Epithelial cell of alveolus of lung (primary cell): ENCODE results near the gene OR4C16. TPM values are rescaled to one million over a fixed set of nuclear protein-coding genes. Genes with fewer than 3 reads are reported as not detected.

Experiments used
- total RNA-seq: library from RNA; depleted of rRNA; stranded (reverse); fragments of >200 nt; gene quantifications from 2 replicates; pipeline ENCODE4 v1.2.1, GENCODE V29; 2015

The OR4C16 gene, protein sequence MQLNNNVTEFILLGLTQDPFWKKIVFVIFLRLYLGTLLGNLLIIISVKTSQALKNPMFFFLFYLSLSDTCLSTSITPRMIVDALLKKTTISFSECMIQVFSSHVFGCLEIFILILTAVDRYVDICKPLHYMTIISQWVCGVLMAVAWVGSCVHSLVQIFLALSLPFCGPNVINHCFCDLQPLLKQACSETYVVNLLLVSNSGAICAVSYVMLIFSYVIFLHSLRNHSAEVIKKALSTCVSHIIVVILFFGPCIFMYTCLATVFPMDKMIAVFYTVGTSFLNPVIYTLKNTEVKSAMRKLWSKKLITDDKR
- total RNA-seq: not detected in 2 replicates

DNA sequence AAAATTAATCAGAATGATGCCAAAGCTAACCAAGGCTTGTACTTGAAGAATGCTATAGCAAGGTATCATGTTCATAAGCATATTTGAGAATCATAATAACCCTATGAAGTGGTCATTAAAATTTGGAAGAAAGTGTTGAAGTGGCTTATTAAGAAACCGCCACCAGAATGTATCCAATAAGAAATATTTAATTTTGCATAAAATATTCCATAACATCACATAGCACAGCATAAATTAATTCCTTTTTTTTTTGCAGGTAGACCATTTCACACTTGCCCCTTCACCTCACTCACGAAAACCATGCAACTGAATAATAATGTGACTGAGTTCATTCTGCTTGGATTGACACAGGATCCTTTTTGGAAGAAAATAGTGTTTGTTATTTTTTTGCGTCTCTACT, at the start of gene OR4C16:
Gene OR4C16, plus strand, starts transcription at position 301 of the 400 bp plus-strand sequence. Its CDS starts 0 bp downstream, at position 301.

DNA sequence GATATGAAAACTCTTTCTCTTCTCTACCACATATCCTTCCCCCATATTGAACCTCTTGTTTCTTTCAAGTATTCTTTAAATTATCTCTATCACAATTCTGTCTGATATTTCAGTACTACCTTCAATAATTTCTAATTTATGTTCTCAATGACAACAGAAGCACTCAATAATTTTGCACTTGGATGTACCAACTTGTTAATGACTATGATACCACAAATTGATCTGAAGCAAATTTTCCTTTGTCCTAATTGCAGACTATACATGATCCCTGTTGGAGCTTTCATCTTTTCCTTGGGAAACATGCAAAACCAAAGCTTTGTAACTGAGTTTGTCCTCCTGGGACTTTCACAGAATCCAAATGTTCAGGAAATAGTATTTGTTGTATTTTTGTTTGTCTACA, 17.8 kb upstream of the OR4C16 start, which contains the start of gene OR4C15:
Gene OR4C15, plus strand, starts transcription at position 301 of the 400 bp plus-strand sequence. Its CDS starts 0 bp downstream, at position 301.

DNA sequence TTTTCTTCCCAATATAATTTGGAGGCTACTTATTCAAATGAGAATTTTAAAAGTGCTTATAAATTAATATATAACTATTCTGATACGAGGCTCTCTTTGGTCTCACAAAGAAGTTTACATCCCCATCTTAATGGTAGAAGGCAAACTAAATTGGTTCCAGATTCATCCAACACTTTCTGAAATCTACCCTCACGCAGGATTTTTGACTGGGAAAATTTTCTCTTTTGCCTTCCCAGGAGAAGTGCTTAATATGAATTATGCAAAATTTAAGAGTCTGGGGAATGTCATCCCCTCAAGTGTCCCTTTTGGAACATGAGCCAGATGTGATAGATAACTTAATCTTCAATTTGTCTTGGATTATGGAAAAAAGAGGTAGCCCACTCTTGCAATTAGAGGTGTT, 35.6 kb downstream of the OR4C16 start, which contains the start of gene OR4C11:
Gene OR4C11, minus strand, starts transcription at position 101 of the 400 bp plus-strand sequence. CDS start 3,272 bp downstream, outside the sequence.

Other genes with a start within 250 kb of the OR4C16 start
- not detected in 2 replicates for gene OR4A16, start 228.9 kb upstream of the OR4C16 start, total RNA-seq
- gene OR4A15, start 204.2 kb upstream of the OR4C16 start, total RNA-seq: not detected in 2 replicates
- gene OR4C15, start 17.7 kb upstream of the OR4C16 start, total RNA-seq: not detected in 2 replicates
- not detected in 2 replicates for gene OR4C11, start 35.5 kb downstream of the OR4C16 start, total RNA-seq
- gene OR4P4, start 63.0 kb downstream of the OR4C16 start, total RNA-seq: not detected in 2 replicates
- gene OR4S2, start 76.2 kb downstream of the OR4C16 start, total RNA-seq: not detected in 2 replicates
- not detected in 2 replicates for gene OR4C6, start 90.1 kb downstream of the OR4C16 start, total RNA-seq
- gene OR5D13, start 201.3 kb downstream of the OR4C16 start, total RNA-seq: not detected in 2 replicates
- not detected in 2 replicates for gene OR5D14, start 223.4 kb downstream of the OR4C16 start, total RNA-seq
- gene OR5L1, start 239.2 kb downstream of the OR4C16 start, total RNA-seq: not detected in 2 replicates
- gene OR5D18, start 247.5 kb downstream of the OR4C16 start, total RNA-seq: not detected in 2 replicates